HCT116 (cell line): Measurements from ENCODE around the gene NRP1.
"Not testable (repeated sequence)": the region's sequence is repeated elsewhere in the genome, so short reads cannot be mapped to it uniquely, and the experiment has no call there.

Source experiments
- CEBPB ChIP-seq: IDR thresholded peaks from 2 replicates; pipeline ENCODE4 v1.6.1; 2012; ENCODE audit warnings: low read depth
- CTCF ChIP-seq, 3 experiments: fragments of 200-600 bp in 1 of 3; sonication (generic) in 1 of 3; IDR thresholded peaks in 2 of 3; conservative IDR thresholded peaks in 1 of 3; 2 replicates each; pipeline ENCODE4 v1.5.1; 2012 to 2017; ENCODE audit warnings: low read depth in 2 of 3, low read length in 2 of 3, antibody characterized with exemption in 1 of 3, borderline replicate concordance in 1 of 3, control low read depth in 1 of 3, mild to moderate bottlenecking in 1 of 3, mixed read lengths in 1 of 3, mixed run types in 1 of 3, moderate library complexity in 1 of 3; ENCODE audit not compliant: insufficient read depth in 1 of 3
- EZH2 ChIP-seq: fragments of 200-600 bp; sonication (generic); IDR thresholded peaks from 2 replicates; pipeline ENCODE4 v1.6.1; 2017; ENCODE audit warnings: antibody characterized with exemption, mixed run types
- JUND ChIP-seq: IDR thresholded peaks from 2 replicates; pipeline ENCODE4 v1.6.1; 2012
- MAX ChIP-seq: IDR thresholded peaks from 2 replicates; pipeline ENCODE4 v1.6.1; 2012
- POLR2A ChIP-seq: IDR thresholded peaks from 2 replicates; pipeline ENCODE4 v1.7.0; 2011; ENCODE audit warnings: borderline replicate concordance; ENCODE audit not compliant: insufficient read depth, insufficient read length; ENCODE audit errors: extremely low read depth
- SIN3A ChIP-seq: IDR thresholded peaks from 2 replicates; pipeline ENCODE4 v1.6.1; 2012; ENCODE audit warnings: low read depth
- SP1 ChIP-seq: IDR thresholded peaks from 2 replicates; pipeline ENCODE4 v1.6.1; 2012; ENCODE audit warnings: low read depth
- YY1 ChIP-seq: IDR thresholded peaks from 2 replicates; pipeline ENCODE4 v1.6.1; 2011; ENCODE audit warnings: low read length, low read depth, moderate library complexity, mild to moderate bottlenecking; ENCODE audit not compliant: insufficient replicate concordance; ENCODE audit errors: extremely low read depth

- not testable (repeated sequence) for TF ChIP-seq SP1; JUND; CTCF (IDR thresholded peaks at IDR 0.05 in 2 of 3, conservative IDR thresholded peaks at IDR 0.05 in 1 of 3; ENCODE audit: borderline replicate concordance in 1 of 3, insufficient read depth in 1 of 3, low read depth in 2 of 3, low read length in 2 of 3); YY1; CEBPB; POLR2A; MAX; EZH2; SIN3A
These were observed 195.8 kb downstream of the NRP1 start for GRCh38 chr10:33138686-33139085.
